Fibroblast of lung (primary cell): ENCODE data around the gene ZBTB7C.

ENCODE experiments used
- CTCF ChIP-seq, 2 donors: IDR thresholded peaks in 1 of 2; conservative IDR thresholded peaks in 1 of 2; 1 replicate in 1 of 2; 2 replicates in 1 of 2; pipeline ENCODE4 v1.5.1; 2011 to 2012; ENCODE audit warnings: low read length in 2 of 2, control low read depth in 1 of 2, inconsistent platforms in 1 of 2, low read depth in 1 of 2, mild to moderate bottlenecking in 1 of 2
- EZH2 ChIP-seq: IDR thresholded peaks from 2 replicates; pipeline ENCODE4 v1.5.1; 2012; ENCODE audit warnings: low read length, control low read depth, mild to moderate bottlenecking; ENCODE audit errors: missing control alignments

- TF ChIP-seq CTCF (conservative IDR thresholded peaks at IDR 0.05 in 1 of 2, IDR thresholded peaks at IDR 0.05 in 1 of 2; ENCODE audit: low read depth in 1 of 2, low read length in 2 of 2): no peak
- TF ChIP-seq EZH2: no peak
Measured at GRCh38 chr18:48297139-48297538, 112.0 kb downstream of the ZBTB7C start.
